Stomach smooth muscle (tissue), 2 donors: ENCODE data around the gene GOSR1.
"Not testable (repeated sequence)": the region's sequence is repeated elsewhere in the genome, so short reads cannot be mapped to it uniquely, and the experiment has no call there.

Experiments used
- H3K27ac ChIP-seq: one replicate; pipeline ENCODE4 v1.7.0; 2013; ENCODE audit warnings: mild to moderate bottlenecking, low read length, inconsistent platforms
- H3K27me3 ChIP-seq, 2 donors: one replicate each; pipeline ENCODE4 v1.7.0; 2013; ENCODE audit warnings: low read length in 2 of 2; ENCODE audit not compliant: insufficient read depth in 2 of 2, control insufficient read depth in 1 of 2
- H3K36me3 ChIP-seq, 2 donors: one replicate each; pipeline ENCODE4 v1.7.0; 2013; ENCODE audit warnings: low read length in 2 of 2; ENCODE audit not compliant: control insufficient read depth in 2 of 2, insufficient read depth in 2 of 2
- H3K4me1 ChIP-seq: one replicate; pipeline ENCODE4 v1.7.0; 2013; ENCODE audit warnings: low read length; ENCODE audit not compliant: control insufficient read depth, insufficient read depth
- H3K4me3 ChIP-seq, 2 donors: one replicate each; pipeline ENCODE4 v1.7.0; 2013; ENCODE audit warnings: low read length in 2 of 2
- H3K9ac ChIP-seq, 2 donors: one replicate each; pipeline ENCODE4 v1.7.0; 2013; ENCODE audit warnings: low read length in 2 of 2, mild to moderate bottlenecking in 1 of 2
- H3K9me3 ChIP-seq, 2 donors: one replicate each; pipeline ENCODE4 v1.7.0; 2013; ENCODE audit warnings: low read length in 2 of 2; ENCODE audit not compliant: control insufficient read depth in 2 of 2
- donor health status: healthy.
- donor health status: Pancreatic carcinoma.

The GOSR1 gene

GRCh38 chr17:30523236-30523635, 46.0 kb downstream of the GOSR1 start:
- not testable (repeated sequence) for H3K4me3 ChIP-seq, H3K36me3 ChIP-seq, H3K4me1 ChIP-seq, H3K27me3 ChIP-seq, H3K9ac ChIP-seq, H3K9me3 ChIP-seq, H3K27ac ChIP-seq

GRCh38 chr17:30524847-30525246, 47.6 kb downstream of the GOSR1 start:
- no peak overlapping the region for H3K27ac ChIP-seq
- peaks cover 8% of the 10 kb centered on the region in 2 donors for H3K36me3 ChIP-seq
- H3K9me3 ChIP-seq = no peaks in the 10 kb centered on the region
- no peak overlapping the region for H3K4me3 ChIP-seq
- no peak overlapping the region for H3K9ac ChIP-seq
- no peaks in the 10 kb centered on the region for H3K27me3 ChIP-seq
- peaks cover 4% of the 10 kb centered on the region for H3K4me1 ChIP-seq

GRCh38 chr17:30526401-30526800, 49.2 kb downstream of the GOSR1 start:
- Histone ChIP-seq H3K4me1 (peaks cover 4% of the 10 kb centered on the region), H3K27ac (no peak overlapping the region), H3K9ac (no peak overlapping the region), H3K27me3 (no peaks in the 10 kb centered on the region), H3K4me3 (no peak overlapping the region), H3K36me3 (peaks cover 8 to 11% of the 10 kb centered on the region in 2 donors), H3K9me3 (no peaks in the 10 kb centered on the region)

DNA sequence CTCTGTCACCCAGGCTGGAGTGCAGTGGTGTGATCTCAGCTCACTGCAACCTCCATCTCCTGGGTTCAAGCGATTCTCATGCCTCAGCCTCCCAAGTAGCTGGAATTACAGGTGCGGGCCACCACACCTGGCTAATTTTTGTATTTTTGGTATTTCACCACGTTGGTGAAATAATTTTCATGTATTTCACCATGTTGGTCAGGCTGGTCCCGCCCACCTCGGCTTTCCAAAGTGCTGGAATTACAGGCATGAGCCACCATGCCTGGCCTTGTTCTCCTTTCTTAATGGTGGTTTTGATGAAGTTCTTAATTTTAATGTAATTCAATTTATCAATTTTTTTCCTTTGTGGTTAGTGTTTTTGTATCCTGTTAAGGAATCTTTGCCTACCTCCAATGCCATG, 51.5 kb downstream of the GOSR1 start:
- not testable (repeated sequence) for H3K4me1 ChIP-seq, H3K9me3 ChIP-seq, H3K36me3 ChIP-seq, H3K4me3 ChIP-seq, H3K27me3 ChIP-seq, H3K9ac ChIP-seq, H3K27ac ChIP-seq

DNA sequence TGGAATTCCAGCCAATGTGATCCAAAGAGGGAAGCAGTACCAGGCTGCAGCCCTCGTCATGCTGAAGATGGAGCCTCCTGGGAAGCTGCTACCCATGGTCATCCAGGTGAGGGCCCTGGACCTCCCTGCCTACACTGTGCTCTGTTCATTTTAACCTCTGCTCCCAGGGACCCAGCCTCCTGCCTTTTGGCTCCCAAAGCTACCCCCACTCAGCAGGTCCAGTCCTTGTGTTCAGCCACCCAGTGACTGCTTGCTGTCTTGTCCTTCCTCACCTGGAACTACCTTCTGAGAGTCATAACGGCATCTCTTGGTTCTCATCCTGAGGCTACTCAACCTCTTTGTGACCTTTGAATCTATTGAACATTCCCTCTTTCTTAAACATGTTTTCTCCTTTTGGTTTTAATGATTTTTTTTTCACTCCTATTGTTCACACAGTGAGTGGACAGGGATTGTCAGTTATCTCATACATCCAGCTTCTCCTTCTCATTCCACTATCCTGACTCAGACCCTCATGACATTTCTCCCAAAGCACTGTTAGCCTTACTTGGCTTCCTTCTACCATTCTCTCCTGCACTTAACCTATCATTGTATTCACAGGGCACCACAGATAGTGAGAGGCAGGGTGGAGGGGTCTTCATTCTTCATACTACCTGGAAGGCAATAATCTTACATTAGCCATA, 53.3 kb downstream of the GOSR1 start:
- H3K36me3 ChIP-seq = peaks cover 0 to 3% of the 10 kb centered on the region in 2 donors
- H3K4me3 ChIP-seq = no peak overlapping the region
- H3K9me3 ChIP-seq = no peaks in the 10 kb centered on the region
- H3K27me3 ChIP-seq = no peaks in the 10 kb centered on the region
- no peak overlapping the region for H3K9ac ChIP-seq
- no peak overlapping the region for H3K27ac ChIP-seq
- H3K4me1 ChIP-seq = no peaks in the 10 kb centered on the region

DNA sequence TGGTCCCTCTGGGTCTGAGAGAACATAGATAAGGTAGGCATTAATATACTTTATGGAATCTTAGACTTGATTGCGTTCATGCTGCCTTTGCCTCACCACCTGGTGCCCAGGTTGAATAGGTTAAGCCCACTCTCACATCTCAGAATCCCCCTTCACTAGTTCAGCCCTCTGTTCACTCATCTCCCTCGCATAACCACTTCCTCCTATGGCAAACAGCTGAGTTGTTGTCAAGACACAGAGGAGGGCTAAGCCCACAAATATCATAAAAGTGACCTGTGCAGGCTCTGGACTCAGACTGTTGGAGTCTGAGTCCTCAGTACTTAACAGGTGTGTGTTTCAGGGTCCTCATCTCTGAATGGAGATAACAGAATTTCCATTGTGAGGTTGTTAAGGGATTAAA, 55.7 kb downstream of the GOSR1 start:
- Histone ChIP-seq H3K27ac (no peak overlapping the region), H3K9ac (no peak overlapping the region), H3K9me3 (no peaks in the 10 kb centered on the region), H3K4me1 (no peaks in the 10 kb centered on the region), H3K27me3 (no peaks in the 10 kb centered on the region), H3K36me3 (peaks cover 0 to 3% of the 10 kb centered on the region in 2 donors), H3K4me3 (no peak overlapping the region)

DNA sequence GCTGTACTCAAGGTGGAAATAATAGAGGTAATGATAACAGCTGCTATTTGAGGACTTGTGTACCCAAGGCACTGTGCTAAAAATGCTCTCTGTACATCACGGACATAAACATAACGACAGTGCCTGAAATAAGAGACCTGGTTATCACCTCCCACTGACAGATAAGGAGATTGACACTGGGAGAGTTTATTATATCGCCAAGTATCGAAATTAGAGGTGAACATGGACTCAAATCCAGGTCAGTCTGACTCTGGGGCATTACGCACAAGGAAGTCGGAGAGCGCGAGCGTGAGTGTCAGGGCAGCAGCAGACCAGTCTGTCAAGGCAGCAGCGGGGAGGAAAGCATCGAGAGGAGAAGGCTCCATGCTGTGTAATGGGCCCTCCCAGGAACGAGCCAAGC, 57.1 kb downstream of the GOSR1 start:
- Histone ChIP-seq H3K27me3 (no peaks in the 10 kb centered on the region), H3K27ac (no peak overlapping the region), H3K4me1 (no peaks in the 10 kb centered on the region), H3K4me3 (no peak overlapping the region), H3K9me3 (no peaks in the 10 kb centered on the region), H3K9ac (no peak overlapping the region), H3K36me3 (peaks cover 0 to 3% of the 10 kb centered on the region in 2 donors)

GRCh38 chr17:30534938-30535921, 58.0 kb downstream of the GOSR1 start:
- H3K4me3 ChIP-seq = no peak overlapping the region
- no peaks in the 10 kb centered on the region for H3K9me3 ChIP-seq
- H3K4me1 ChIP-seq = no peaks in the 10 kb centered on the region
- H3K9ac ChIP-seq = no peak overlapping the region
- H3K36me3 ChIP-seq = peaks cover 0 to under 1% of the 10 kb centered on the region in 2 donors
- no peak overlapping the region for H3K27ac ChIP-seq
- no peaks in the 10 kb centered on the region for H3K27me3 ChIP-seq

GRCh38 chr17:30536846-30537245, 59.6 kb downstream of the GOSR1 start:
- H3K27ac ChIP-seq, H3K27me3 ChIP-seq, H3K4me1 ChIP-seq, H3K36me3 ChIP-seq, H3K4me3 ChIP-seq, H3K9me3 ChIP-seq, H3K9ac ChIP-seq: not testable (repeated sequence)

GRCh38 chr17:30537667-30538066, 60.5 kb downstream of the GOSR1 start:
- not testable (repeated sequence) for H3K9me3 ChIP-seq, H3K4me1 ChIP-seq, H3K9ac ChIP-seq, H3K27ac ChIP-seq, H3K27me3 ChIP-seq, H3K4me3 ChIP-seq, H3K36me3 ChIP-seq

DNA sequence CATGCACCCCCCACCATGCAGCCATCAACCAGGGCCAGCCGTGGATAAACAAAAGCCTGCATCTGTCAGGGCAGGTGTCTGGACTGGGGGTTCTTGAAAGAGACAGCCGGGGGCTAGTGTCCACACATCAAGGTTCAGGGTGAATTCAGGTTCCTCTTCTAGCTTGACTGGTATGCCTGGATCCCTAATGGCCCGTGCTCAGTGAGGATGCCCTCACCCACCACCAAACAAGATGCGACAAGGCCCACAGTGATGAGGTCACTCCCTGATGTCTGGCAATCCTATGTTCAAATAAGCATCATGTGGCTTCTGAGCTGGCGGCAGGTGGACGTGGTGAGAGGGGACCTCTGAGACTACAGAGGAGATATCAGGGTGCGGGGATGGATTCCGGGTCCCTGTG, 64.6 kb downstream of the GOSR1 start:
- Histone ChIP-seq H3K4me1 (no peaks in the 10 kb centered on the region), H3K27me3 (no peaks in the 10 kb centered on the region), H3K9me3 (no peaks in the 10 kb centered on the region), H3K27ac (no peak overlapping the region), H3K4me3 (no peak overlapping the region), H3K9ac (no peak overlapping the region), H3K36me3 (peaks cover 0 to 3% of the 10 kb centered on the region in 2 donors)
